NCI-H1436 (cell line): ENCODE data around the gene UBE2D2.
"Not testable (repeated sequence)": the region's sequence is repeated elsewhere in the genome, so short reads cannot be mapped to it uniquely, and the experiment has no call there.

Source experiments
- DNase-seq: peaks from one replicate; lab custom pipeline; 2025; lab: John Stamatoyannopoulos, UW

Gene UBE2D2

GRCh38 chr5:139584137-139584536 lies 23.0 kb downstream of the UBE2D2 start:
- no peak for DNase-seq

- not testable (repeated sequence) for DNase-seq
These were observed 27.0 kb downstream of the UBE2D2 start for GRCh38 chr5:139588116-139588515.

GRCh38 chr5:139588962-139589361 lies 27.8 kb downstream of the UBE2D2 start:
- DNase-seq = no peak

GRCh38 chr5:139592289-139592688 lies 31.1 kb downstream of the UBE2D2 start:
- DNase-seq = no peak

DNA sequence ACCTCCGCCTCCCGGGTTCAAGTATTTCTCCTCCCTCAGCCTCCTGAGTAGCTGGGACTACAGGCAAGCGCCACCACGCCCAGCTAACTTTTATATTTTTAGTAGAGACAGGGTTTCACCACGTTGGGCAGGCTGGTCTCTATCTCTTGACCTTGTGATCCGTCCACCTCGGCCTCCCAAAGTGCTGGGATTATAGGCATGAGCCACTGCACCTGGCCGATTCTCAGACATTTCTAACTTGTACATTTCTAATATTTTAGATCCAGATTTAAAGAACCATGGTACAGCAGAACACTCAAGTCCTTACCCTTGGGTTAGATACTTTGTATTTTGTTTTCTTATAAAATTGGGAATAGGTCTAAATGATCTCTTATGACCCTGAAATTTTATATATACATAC lies 31.9 kb downstream of the UBE2D2 start:
- not testable (repeated sequence) for DNase-seq

- DNase-seq = no peak
These were observed 32.7 kb downstream of the UBE2D2 start for GRCh38 chr5:139593716-139594319.

GRCh38 chr5:139597134-139597533 lies 36.0 kb downstream of the UBE2D2 start:
- no peak for DNase-seq

GRCh38 chr5:139598601-139598965 lies 37.4 kb downstream of the UBE2D2 start:
- not testable (repeated sequence) for DNase-seq

- DNase-seq = no peak
These were observed 39.3 kb downstream of the UBE2D2 start for GRCh38 chr5:139600336-139600949.

GRCh38 chr5:139601429-139601828 lies 40.3 kb downstream of the UBE2D2 start:
- DNase-seq = no peak

DNA sequence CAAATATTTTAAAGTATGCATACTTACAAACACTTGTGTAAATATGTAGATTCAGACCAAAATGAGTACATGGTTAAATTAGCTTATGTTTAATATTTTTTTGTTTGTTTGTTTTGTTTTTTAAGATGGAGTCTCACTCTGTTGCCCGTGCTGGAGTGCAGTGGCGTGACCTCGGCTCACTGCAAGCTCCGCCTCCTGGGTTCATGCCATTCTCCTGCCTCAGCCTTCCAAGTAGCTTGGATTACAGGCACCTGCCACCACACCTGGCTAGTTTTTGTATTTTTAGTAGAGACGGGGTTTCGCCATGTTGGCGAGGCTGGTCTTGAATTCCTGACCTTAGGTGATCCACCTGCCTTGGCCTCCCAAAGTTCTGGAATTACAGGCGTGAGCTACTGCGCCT lies 40.8 kb downstream of the UBE2D2 start:
- not testable (repeated sequence) for DNase-seq

GRCh38 chr5:139605887-139606286 lies 44.7 kb downstream of the UBE2D2 start:
- no peak for DNase-seq

DNA sequence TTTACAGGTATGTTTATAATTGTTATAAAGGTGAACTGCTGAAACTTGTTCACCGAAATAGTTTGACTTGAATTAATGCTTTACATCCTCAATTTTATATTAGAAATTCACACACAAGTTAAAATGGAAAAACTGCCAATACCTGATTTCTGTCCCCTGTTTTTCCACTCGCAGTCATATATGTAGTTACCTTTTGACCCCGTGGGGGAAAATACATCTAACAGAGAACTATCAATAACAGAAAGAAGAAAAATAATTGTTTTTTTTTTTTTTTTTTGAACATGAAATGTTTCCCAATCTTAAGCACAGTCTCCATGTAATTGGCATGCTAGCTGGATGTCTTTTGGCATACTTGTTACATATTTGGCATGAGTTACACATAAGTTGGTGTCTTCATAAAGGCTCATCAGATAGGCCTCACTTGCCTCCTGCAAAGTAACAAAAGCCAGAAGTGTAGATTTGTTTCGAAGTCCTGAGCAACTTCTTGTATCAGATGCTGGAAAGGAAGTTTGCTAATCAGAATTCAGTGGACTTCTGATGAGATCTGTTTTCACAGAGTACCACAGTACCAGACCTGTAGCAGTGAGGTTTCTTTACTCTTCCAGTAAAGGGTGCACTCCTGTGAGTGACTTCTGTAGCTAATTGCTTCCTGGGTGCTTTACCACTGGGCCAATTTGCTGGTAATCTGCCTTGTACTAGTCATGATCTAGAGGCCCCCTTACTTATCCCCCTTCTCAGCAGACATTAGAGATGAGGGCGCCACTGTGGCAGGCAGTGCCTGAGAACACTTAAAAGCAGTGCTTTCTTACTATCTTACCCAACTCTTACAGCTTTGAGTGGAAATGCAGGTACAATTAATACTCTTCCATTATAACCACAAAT lies 50.8 kb downstream of the UBE2D2 start:
- DNase-seq = no peak

- no peak for DNase-seq
These were observed 58.7 kb downstream of the UBE2D2 start for GRCh38 chr5:139619861-139620260.

GRCh38 chr5:139625398-139625797 lies 64.3 kb downstream of the UBE2D2 start:
- DNase-seq = not testable (repeated sequence)

- DNase-seq = no peak
These were observed 69.7 kb downstream of the UBE2D2 start for GRCh38 chr5:139630855-139631254.

GRCh38 chr5:139631520-139632165 lies 70.5 kb downstream of the UBE2D2 start:
- no peak for DNase-seq

- peak; percentile 62 for DNase-seq
These were observed 72.3 kb downstream of the UBE2D2 start for GRCh38 chr5:139633295-139634027.

GRCh38 chr5:139634028-139634325 lies 72.8 kb downstream of the UBE2D2 start:
- DNase-seq = no peak

DNA sequence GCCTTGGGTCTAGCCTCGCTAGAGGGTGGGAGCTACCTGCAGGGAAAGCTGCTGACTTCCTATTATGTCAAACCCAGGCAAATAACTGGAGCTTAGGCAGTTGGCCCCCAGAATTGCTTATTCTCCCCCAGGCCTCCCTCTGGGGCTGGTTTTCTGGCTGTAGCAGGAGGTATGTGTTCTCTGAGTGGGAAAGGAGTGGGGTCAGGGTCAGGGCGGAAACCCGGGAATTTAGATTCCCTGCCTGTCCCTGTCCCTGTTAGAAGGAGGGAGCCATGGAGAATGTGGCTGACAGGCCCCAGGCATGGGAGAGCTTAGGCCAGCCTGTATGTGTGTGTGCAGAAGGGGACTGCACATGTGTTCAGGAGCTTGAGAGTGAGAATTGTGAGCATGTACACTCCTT lies 73.4 kb downstream of the UBE2D2 start:
- DNase-seq = no peak

DNA sequence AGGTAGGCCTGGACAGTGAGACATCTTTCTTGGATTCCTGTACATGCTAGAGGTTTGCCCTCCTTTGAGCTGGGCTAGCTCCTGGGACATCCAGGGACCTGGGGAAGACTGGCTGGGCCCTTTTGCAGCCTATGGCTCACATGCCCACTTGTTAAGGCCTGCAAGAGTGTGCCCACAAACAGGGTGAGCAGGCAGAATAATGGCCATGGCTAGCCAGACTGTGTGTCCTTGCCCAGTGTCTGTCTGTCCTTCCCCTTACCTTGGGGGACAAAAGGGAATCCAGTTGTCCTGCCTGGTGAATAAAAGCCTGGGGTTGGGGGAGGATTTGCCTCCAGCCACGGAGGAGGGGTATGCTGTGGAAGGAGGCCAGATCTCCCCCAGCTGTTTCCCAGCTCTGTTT lies 74.1 kb downstream of the UBE2D2 start:
- no peak for DNase-seq

- DNase-seq = peak; percentile 30
These were observed 74.6 kb downstream of the UBE2D2 start for GRCh38 chr5:139635606-139636206.
